Eye (tissue), 1 donor: ENCODE results near the gene TRUB2.
"Not testable (repeated sequence)": the region's sequence is repeated elsewhere in the genome, so short reads cannot be mapped to it uniquely, and the experiment has no call there.

ENCODE experiments used
- DNase-seq: peaks from one replicate; pipeline ENCODE4 v3.0.0-alpha.2; 2015

Gene TRUB2

DNA sequence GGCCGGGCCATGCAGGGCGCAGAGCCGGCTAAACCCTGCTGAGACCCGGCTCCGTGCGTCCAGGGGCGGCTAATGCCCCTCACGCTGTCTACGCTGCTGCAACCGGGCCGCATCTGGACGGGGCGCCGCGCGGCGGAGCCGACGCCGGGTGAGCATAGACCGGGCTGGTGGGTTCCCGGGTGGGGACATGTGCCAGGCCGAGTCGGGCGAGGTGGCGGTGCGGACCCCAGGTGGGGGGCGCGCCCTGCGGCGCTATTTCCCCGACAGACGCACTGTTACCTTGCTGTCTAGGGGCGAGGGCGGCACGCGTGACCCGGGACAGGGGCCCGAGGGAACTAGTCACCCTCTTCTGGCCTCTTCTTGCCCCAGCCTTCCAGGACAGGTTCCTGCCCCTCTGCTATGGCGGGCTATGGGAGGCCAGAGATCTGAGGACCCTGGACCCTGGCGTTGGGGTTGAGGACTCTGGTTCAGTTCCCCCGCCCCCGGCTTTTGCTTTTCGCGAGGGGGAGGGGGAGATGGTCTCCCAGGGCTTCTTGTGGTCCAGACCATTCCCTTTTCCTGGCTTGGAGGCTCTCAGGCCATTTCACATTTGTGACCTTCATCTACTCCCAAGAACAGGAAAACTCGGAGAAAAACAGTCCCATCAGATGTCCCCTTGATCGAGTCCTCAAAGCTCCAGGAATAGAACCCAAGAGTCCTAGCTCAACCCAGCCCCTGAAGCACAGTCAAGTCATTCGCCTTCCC lies 18.6 kb upstream of the TRUB2 start:
- peak; percentile 44 for DNase-seq

DNA sequence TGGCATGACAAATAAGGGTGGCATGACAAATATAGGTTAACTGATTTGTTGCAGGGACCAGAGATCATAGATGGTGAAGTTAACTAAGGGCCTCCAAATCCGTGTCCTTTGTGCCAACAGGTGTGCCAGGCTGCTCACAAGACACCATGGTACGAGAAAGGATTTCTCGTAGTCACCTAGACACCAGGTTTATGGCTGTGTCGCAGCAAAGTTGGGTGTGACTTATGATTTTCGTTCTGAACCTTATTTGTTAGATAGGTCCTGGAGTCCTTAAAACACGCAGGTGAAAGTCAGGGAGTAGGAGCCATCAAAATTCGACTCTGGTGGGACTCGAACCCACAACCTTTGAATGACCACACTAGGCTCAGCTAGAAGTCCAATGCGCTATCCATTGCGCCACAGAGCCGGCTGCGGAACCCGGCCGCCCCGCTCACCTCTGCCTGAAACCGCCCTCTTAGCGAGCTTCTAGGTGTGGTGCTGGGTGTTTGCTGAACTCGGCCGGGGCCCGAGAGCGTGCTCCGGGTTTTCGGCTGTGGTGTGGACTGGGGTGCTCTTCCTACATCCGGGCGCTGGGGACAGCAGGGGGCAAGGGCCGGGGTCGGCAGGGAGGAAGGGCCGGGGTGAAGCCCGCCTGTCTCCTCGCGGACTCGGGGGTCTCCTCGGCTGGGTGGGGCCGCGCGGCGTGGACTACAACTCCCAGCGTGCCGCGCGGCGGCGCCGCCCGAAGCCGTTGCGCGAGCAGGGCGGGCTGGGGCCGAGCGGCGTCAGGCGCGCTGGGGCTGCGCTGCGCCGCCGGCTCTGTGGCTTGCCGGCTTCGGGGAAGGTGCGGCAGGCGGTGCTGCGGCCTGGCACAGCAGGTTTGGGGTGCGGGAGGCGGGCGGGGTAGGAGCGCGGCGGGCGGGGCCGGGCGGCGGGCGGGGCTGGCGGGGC lies 17.8 kb upstream of the TRUB2 start, which contains the start of gene SLC27A4:
Gene SLC27A4 (plus strand): TSS at position 767 of the 930 bp plus-strand sequence. CDS start 2,606 bp downstream, outside the sequence.
- peak; percentile 88 for DNase-seq

DNA sequence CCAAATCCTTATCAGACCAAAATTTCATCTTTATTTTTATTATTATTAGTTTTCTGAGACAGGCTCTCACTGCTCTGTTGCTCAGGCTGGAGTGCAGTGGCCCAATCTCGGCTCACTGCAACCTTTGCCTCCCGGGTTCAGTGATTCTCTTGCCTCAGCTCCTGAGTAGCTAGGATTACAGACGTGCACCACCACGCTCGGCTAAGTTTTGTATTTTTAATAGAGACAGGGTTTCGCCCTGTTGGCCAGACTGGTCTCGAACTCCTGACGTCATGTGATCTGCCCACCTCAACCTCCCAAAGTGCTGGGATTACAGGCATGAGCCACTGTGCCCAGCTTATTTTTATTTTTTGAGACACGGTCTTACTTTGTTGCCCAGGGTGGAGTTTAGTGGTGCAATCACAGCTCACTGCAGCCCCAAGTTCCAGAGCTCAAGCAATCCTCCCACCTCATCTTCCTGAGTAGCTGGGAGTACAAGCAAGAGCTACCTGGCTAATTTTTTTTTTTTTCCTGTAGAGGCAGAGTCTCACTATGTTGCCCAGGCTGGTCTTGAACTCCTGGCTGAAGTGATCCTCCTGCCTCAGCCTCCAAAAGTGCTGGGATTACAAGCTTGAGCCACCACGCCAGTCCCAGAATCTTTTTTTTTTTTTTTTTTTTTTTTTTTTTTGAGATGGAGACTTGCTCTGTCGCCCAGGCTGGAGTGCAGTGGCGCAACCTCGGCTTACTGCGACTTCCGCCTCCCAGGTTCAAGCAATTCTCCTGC lies 16.8 kb upstream of the TRUB2 start:
- not testable (repeated sequence) for DNase-seq

DNA sequence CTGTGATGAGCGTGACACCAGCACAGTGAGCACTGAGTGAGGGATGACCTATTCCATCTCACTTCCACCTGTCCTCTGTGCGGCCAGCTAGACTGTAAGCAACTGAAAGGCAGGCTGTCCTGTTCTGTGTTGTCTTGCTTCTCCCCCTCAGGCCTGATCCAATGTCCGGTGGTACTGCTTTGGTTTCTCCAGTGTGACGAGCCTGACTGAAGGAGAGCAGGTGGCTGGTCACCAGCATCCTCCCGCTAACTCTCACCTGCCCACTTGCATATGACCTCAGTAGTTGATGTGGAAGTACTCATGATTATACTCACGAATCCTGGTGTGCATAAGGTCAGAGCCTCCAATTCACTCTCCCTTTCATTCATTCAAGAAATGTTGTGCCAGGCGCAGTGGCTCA lies 15.7 kb upstream of the TRUB2 start:
- no peak for DNase-seq

DNA sequence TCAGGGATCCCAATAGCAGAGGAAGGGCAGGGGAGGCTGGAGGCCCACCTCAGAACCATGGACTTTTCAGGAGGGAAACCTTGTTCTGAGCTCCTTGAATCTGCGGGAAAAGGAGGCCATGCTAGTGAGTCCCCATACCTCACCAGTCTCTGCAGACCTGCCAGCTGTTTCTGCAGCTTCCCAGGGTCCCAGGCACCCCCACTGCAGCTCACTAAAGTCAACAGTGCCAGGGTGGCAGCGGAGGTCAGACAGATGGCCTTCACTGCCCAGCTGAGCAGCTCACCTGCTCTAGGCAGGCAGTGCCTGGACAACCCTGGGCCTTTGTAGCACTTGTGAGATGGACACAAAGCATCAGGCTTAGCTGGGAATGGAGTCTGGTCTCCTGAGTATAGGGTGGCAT lies 13.7 kb upstream of the TRUB2 start:
- no peak for DNase-seq

DNA sequence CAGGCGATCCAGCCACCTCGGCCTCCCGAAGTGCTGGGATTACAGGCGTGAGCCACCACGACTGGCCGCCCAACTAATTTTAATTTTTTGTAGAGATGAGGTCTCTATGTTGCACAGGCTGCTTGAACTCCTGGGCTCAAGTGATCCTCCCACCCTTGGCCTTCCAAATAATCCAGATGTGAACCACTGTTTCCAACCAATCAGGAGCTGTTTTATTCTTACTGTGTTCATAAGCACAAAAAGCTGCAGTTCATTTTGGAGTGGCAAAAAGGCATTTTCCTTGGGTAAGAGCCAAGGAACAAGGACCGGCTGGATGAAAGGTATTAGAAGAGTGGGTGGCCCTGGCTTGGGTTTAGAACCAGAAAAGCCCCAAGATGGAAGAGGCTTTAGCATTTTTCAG lies 12.9 kb upstream of the TRUB2 start:
- DNase-seq = no peak

DNA sequence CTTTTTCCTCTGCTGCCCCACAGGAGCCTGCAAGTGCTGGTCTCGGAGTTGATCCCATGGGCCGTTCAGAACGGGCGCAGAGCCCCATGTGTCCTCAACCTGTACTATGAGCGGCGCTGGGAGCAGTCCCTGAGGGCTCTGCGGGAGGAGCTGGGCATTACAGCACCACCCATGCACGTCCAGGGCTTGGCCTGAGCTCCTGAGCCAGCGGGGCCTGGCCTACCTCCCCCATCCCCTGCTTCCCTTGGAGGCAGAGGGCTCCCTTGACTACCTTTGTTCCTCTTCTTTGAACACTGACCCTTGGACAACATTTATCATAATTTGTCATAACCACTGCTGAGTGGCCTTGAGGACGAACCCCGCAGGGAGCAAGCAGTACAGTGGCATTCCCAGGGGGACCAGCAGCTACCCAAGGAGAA lies 11.2 kb upstream of the TRUB2 start:
- DNase-seq = no peak

DNA sequence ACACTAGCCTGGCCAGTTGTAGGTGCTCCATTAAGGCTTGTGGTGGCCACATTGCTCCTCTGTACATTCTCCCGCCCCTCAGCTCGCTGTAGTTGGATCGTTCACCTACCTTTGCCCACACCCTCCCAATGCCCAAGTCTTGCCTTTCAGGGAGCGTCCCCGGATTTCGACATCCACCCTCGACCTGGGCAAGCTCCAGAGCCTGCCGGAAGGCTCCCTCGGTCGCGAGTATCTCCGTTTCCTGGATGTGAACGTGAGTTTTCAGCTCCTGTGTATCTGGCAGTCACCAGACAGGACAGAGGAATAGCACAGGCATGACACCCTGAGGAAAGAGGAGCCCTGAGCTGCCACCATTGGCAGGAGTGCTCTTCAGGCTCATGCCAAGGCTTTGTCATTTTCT lies 3.4 kb upstream of the TRUB2 start:
- DNase-seq = no peak

DNA sequence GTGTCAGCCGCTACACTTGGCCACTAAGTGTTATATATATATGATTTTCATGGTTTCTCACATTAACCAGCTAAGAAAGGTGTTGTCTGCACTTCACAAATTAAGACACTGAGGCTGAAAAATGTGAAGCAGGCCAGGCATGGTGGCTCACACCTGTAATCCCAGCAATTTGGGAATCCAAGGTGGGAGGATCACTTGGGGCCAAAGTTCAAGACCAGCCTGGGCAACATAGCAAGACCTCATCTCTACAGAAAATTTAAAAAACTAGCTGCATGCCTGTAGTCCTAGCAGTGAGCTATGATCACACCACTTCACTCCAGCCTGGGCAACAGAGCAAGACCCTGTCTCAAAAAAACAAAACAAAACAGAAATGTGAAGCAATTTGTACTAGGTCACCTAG lies 2.2 kb upstream of the TRUB2 start:
- DNase-seq = no peak

DNA sequence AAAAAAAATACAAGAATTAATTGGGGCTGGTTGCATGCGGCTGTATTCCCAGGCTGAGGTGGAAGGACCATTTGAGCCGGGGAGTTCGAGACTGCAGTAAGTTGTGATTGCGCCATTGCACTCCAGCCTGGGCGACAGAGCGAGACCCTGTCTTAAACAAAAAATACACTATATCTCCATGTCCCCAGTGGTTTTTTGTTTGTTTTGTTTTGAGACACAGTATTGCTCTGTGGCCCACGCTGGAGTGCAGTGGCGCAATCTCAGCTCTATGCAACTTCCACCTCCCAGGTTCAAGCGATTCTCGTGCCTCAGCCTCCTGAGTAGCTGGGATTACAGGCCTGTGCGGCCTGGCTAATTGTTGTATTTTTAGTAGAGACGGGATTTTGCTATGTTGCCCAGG lies 1.5 kb upstream of the TRUB2 start:
- no peak for DNase-seq

DNA sequence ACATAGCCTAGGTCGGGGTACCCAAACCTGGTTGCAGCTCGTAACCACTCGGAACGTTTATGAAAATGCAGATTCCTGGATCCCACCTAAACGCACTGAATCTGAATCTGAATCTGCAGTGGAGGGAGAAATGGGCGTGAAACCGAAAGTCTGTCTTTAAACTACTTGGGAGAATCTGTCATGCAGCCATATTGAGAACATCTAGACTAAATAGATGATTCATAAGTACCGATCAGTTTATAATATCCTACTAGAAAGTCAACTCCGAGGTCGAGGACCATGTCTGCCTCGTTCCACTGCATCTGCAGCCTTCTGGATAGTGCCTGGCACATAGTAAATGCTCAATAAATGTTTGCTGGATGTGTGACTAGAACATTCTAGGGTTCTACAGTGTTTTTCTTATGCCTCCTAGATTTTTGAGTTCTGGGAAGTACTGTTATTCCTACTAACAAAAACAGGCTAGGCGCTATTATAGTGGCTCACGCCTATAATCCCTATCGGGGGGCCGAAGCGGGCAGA lies 1.0 kb upstream of the TRUB2 start:
- no peak for DNase-seq

DNA sequence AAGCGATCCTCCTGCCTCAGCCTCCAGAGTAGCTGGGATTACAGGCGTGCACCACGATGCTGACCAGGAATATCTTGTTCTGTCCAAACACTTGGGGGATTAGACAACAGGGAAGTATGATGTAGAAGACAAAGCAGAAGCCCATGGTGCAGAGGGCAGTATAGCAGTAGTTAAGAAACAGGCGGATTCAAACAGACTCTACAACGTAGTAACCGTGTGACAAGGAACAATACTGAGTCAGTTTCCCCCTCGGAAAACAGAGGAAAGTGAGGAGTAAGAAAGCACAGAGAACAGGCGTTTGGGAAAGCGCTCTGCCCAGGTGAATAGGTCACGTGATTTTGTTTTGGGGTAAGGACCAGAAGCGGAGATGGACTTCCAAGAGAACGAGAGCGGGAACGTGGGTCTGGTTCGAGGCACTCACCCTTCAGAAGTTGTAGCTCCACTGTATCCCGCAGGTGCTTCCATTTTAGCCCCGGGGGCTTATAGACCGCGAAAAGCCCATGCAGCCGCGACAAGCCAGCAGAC lies 306 bp downstream of the TRUB2 start:
- DNase-seq = no peak

DNA sequence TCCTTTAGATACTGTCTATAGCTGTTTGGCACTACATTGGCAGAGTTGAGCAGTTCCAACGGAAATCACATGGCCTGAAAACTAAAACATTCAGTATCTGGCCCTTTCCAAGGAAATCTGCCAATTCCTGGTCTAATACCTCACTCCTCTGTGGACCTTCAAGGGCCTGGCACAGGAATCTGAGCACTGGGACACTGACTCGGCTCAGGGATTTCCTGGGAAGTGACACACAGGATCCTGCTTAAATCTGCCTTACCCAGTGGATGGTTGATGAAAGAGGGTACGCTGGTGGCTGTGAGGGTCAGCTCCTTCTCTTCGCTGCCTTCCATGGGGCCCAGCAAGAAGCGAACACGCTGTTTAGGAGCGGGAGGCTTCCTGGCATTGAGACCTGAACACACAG lies 904 bp downstream of the TRUB2 start:
- DNase-seq = no peak

DNA sequence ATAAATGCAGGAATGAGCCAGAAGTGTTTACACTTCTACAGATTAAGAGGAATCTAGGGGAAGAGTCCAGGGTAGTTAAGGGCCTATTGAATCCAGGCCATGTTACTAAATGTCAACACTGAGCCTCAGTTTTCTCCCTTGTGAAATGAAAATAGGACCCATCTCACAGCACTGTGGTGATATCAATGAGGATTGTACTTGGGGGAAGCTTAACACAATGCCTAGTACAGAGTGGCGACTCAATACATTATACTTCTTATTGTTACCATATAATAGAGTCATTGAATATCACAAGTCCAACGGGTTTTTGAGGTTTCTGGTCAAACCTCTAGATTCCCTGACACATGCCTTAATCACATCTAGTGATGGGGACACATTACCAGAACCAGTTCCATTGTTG lies 4.6 kb downstream of the TRUB2 start:
- no peak for DNase-seq

DNA sequence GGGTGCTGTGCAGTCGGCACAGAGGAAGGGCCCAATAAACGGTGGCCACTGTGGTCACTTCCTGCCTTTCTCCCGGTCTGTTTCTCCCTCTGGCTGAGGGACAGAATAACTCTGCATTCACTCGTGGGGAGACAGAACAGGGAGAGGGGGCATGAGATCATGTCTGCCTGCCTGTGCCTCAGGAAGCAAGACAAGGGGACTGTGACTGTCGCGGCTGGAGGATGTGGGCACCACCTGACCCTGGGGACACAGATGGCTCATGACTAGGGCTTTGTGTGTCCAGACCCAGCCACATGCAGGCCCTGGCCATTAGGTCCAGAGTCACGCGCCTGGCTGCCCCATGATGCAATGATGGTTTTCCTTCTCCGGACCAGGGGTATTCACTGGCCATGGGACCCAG lies 5.8 kb downstream of the TRUB2 start:
- no peak for DNase-seq

DNA sequence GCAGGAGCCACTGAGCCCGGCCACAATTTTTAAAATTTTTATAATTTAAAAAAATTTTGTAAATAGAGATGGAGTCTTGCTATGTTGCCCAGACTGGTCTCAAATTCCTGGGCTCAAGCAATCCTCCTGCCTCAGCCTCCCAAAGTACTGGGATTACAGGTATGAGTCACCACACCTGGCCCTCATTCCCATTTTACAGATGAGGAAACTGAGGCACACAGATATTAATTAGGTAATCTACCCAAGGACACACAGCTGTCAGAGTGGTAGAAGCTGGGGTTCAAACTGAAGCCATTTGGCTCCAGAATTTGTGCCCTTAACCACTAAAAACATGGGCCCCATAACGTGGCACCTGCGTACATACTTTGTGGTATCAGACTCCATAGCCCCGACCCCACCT lies 7.5 kb downstream of the TRUB2 start:
- no peak for DNase-seq

DNA sequence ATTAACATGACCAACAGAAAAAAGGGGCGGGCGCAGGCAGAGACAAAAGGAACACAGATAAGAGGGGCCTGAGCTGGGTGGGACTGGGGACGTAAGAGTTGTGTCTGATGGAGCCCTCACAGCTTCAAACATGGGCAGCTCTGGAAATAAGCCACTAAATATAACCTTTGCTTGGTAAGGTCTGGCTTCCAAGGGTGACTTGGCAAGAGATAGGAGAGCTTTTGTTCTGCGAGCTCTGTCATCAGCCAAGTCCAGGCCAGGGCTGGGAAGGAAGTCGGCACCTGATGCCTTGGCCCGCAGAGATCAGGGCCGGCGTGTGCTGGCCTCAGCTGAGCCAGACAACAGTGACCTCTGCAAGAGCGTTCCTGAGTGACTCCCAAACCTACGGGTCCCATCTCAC lies 11.8 kb downstream of the TRUB2 start:
- DNase-seq = no peak

DNA sequence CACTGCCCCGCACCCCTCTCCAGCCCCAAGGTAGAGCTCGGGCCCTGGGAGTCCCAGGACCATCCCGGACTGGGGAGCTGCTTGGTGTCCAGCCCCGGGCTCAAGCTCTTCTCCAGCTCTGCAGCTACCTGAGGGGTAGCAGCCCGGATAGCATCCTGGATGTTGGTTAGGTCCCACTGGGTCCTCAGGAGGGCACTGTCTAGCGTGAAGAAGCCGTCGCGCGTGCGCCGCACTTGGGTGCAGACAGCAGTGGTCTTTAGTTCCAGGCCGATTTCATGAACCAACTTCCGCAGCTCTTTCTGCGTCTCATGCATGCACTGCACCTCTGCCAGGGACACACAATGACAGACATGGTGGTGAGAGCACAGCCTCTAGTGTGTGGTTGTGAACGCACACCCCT lies 12.7 kb downstream of the TRUB2 start:
- DNase-seq = no peak

DNA sequence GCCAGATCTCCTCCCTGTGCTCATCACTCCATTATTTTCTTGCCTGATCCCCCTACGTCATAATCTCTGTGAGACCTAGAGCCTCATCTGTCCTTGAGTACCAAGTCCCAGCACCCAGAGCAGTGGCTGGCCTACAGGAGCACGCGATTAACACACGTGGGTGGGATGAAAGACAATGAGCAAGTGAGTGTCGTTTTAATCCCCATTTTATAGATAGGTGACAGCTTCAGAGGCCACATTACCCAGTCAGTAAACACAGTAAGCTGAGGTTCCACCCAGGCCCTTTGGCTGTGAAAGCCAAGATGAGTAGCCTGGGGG lies 17.3 kb downstream of the TRUB2 start:
- no peak for DNase-seq

DNA sequence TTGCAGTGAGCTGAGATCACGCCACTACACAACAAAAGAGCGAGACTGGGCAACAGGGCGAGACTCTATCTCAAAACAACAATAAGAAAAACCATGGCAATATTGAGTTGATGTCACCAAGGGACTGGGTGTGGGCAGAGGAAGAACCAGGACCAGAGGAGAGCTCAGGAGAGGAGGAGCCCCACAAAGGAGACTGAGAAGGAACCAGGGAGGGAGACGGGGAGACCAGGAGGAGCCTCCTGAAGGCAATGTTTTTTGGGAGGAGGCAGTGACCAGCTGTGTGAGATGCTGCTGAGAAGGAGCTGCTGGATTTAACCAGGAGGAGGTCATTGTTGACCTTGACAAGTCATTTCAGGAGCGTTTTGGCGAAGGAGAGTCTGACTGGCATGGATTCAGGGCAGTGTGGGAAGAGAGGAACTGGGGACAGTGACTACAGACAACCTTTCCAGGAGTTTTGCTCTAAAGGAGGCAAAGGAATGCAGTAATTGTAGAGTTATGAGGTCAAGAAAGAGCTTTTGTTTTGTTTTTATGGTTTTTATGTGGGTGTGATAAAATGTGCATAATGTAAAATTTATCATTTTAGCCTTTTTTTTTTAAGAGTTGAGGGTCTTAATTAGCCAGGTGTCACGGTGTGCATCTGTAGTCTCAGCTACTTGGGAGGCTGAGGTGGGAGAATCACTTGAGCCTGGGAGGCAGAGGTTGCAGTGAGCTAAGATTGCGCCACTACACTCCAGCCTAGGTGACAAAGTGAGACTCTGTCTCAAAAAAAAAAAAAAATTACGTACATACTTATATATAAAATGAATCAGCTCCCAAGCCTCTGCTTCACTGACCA lies 17.9 kb downstream of the TRUB2 start:
- DNase-seq = no peak

DNA sequence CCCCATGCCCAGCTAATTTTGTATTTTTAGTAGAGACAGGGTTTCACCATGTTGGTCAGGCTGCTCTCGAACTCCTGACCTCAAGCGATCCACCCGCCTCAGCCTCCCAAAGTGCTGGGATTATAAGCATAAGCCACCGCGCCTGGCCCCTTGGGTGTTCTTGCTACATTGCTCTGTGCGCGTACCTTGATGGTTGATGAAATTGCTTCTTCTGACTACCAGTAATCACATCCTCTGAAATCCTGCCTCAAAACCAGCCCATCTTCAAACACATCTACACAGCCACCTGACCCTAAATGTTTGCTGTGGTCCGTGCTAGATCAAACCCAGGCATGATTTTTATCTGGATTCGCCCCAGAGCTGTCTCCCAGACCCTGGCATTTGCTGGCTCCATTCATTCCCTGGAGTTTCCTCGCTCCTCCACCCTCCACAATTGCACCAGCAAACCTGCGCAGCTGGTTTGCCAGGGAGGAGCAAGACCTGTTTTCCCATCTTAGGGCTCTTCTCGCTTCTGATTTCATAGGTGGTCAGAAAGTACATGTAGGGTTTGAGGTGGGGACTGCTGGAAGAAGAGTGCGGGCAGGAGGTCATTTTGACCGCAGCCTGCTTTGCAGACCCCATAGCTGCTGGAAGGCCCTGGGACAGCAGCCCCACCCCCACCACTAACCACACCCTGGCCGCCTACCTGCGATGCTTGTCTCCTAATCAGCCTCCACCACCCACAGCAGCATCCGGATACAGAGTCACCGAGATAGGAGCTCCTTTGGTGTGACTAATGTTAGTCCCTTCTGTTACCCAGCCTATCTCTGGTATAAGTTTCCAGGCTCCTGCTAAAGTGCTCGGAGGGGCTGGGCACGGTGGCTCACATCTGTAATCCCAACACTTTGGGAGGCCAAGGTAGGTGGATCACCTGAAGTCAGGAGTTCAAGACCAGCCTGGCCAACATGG lies 23.4 kb downstream of the TRUB2 start:
- no peak for DNase-seq
